Stimulated activated naive B cell treated with anti-CD40 and anti-IgM and Interleukin-4, amounts not matched to agents 10 μg/mL and 1 μg/mL and 100 μg/mL, for 72 hours (primary cell): ENCODE data around the gene LRMDA.

Experiments
- ATAC-seq, 2 donors: fragments of 150-1000 bp; cut with Tn5 transposase; replicated peaks; 2 replicates each; pipeline ENCODE4 v1.10.0; 2021; ENCODE audit warnings: moderate library complexity in 1 of 2
- DNase-seq: peaks from one replicate; pipeline ENCODE4 v3.0.0; 2021
- H3K27ac Mint-ChIP-seq: one replicate; pipeline ENCODE4 v1.8.0; 2022; ENCODE audit warnings: mild to moderate bottlenecking, mixed read lengths
- H3K27me3 Mint-ChIP-seq, 2 donors: one replicate each; pipeline ENCODE4 v1.8.0; 2022; ENCODE audit warnings: mixed read lengths in 2 of 2
- H3K36me3 Mint-ChIP-seq, 2 donors: one replicate each; pipeline ENCODE4 v1.8.0; 2022; ENCODE audit warnings: mixed read lengths in 2 of 2, mild to moderate bottlenecking in 1 of 2
- H3K4me1 Mint-ChIP-seq, 2 donors: one replicate each; pipeline ENCODE4 v1.8.0; 2022; ENCODE audit warnings: mixed read lengths in 2 of 2, mild to moderate bottlenecking in 1 of 2
- H3K4me3 Mint-ChIP-seq, 2 donors: one replicate each; pipeline ENCODE4 v1.8.0; 2022; ENCODE audit warnings: mild to moderate bottlenecking in 2 of 2, mixed read lengths in 2 of 2, moderate library complexity in 1 of 2
- H3K9me3 Mint-ChIP-seq, 2 donors: one replicate each; pipeline ENCODE4 v1.8.0; 2022; ENCODE audit warnings: mixed read lengths in 2 of 2, mild to moderate bottlenecking in 1 of 2

The LRMDA gene

GRCh38 chr10:75859141-75859540 lies 427.7 kb downstream of the LRMDA start:
- Mint-ChIP-seq H3K27ac (no peak overlapping the region), H3K4me3 (no peak overlapping the region), H3K4me1 (no peaks in the 10 kb centered on the region), H3K9me3 (no peaks in the 10 kb centered on the region), H3K27me3 (no peaks in the 10 kb centered on the region), H3K36me3 (no peaks in the 10 kb centered on the region)
- DNase-seq (no peak), ATAC-seq (no peak)

GRCh38 chr10:75860009-75860408 lies 428.6 kb downstream of the LRMDA start:
- no peak overlapping the region for H3K4me3 Mint-ChIP-seq
- H3K36me3 Mint-ChIP-seq: no peaks in the 10 kb centered on the region
- no peaks in the 10 kb centered on the region for H3K9me3 Mint-ChIP-seq
- no peak overlapping the region for H3K27ac Mint-ChIP-seq
- no peaks in the 10 kb centered on the region for H3K4me1 Mint-ChIP-seq
- no peak for ATAC-seq
- H3K27me3 Mint-ChIP-seq: no peaks in the 10 kb centered on the region
- DNase-seq: no peak

GRCh38 chr10:75861582-75861981 lies 430.2 kb downstream of the LRMDA start:
- Mint-ChIP-seq H3K4me1 (no peaks in the 10 kb centered on the region), H3K4me3 (no peak overlapping the region), H3K9me3 (no peaks in the 10 kb centered on the region), H3K27ac (no peak overlapping the region), H3K27me3 (no peaks in the 10 kb centered on the region), H3K36me3 (no peaks in the 10 kb centered on the region)
- DNase-seq (no peak), ATAC-seq (no peak)

DNA sequence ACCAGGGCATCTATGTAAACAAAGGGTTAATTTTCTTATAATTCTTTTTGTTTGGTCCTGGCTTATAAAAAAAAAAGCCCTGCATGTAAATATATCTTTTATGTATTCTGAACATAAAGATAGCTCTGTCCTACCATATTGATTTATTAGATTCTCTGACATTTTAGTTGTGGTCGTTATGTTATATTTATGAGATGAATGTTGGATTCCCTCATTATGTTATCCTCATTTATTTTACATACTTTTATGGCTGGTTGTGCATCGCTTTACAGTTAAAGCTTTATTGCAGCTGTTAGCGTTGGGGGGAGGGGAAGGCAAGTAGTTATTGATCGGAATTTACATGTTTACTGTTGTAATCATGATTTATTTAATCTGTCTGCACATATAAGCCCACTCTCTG lies 431.5 kb downstream of the LRMDA start:
- ATAC-seq: no peak

DNA sequence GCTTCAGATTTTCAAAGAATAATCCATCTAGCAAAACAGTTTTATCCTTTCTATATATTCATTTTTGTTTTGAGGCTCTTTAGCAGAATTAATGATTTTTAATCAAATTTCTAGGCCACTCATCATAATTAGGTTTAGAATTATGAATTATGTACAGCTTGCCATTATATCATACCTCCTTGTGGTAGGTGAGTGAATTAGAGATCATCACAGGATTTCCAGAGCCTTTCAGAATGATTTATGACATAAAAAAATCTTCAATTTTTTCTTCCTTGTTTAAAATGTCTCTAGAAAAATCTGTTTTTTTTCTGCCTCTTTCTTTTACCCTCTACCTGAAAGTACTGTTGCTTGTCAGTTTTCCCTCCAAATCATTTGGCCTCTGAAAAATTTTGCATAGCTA lies 433.3 kb downstream of the LRMDA start:
- Mint-ChIP-seq H3K36me3 (no peaks in the 10 kb centered on the region), H3K9me3 (no peaks in the 10 kb centered on the region)
- no peak for ATAC-seq

More for the DNA sequence above, 431.5 kb downstream of the LRMDA start:
- no peak overlapping the region for H3K27ac Mint-ChIP-seq
- H3K27me3 Mint-ChIP-seq: no peaks in the 10 kb centered on the region
- H3K4me1 Mint-ChIP-seq: no peaks in the 10 kb centered on the region
- no peaks in the 10 kb centered on the region for H3K36me3 Mint-ChIP-seq
- H3K4me3 Mint-ChIP-seq: no peak overlapping the region
- DNase-seq: no peak
- H3K9me3 Mint-ChIP-seq: no peaks in the 10 kb centered on the region

GRCh38 chr10:75865413-75866299 lies 434.2 kb downstream of the LRMDA start:
- Mint-ChIP-seq H3K36me3 (no peaks in the 10 kb centered on the region), H3K27me3 (no peaks in the 10 kb centered on the region), H3K4me1 (no peaks in the 10 kb centered on the region), H3K27ac (no peak overlapping the region), H3K4me3 (no peak overlapping the region), H3K9me3 (no peaks in the 10 kb centered on the region)
- DNase-seq (no peak), ATAC-seq (no peak)

More for the DNA sequence above, 433.3 kb downstream of the LRMDA start:
- no peak for DNase-seq
- no peak overlapping the region for H3K27ac Mint-ChIP-seq
- H3K4me3 Mint-ChIP-seq: no peak overlapping the region
- H3K27me3 Mint-ChIP-seq: no peaks in the 10 kb centered on the region
- H3K4me1 Mint-ChIP-seq: no peaks in the 10 kb centered on the region

DNA sequence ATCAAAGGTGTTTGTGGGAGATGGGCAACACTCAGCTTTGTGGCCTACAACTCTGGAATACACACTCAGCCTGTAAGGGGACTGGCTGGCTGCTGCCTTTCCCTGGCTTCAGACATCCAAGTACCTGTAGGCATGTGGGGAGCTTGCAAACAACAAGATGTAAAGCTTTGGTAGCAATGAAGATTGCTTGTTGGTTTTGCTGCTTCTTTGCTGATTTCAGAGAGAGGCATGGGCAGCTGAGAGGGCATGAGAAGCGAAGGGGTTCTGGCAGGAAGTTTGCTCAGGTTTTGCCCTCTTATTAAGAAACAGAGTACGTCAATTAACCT lies 434.8 kb downstream of the LRMDA start:
- no peak overlapping the region for H3K27ac Mint-ChIP-seq
- H3K4me3 Mint-ChIP-seq: no peak overlapping the region
- no peak for ATAC-seq

GRCh38 chr10:75866731-75867130 lies 435.3 kb downstream of the LRMDA start:
- no peak for ATAC-seq
- H3K36me3 Mint-ChIP-seq: no peaks in the 10 kb centered on the region

More for the DNA sequence above, 434.8 kb downstream of the LRMDA start:
- no peaks in the 10 kb centered on the region for H3K9me3 Mint-ChIP-seq
- H3K36me3 Mint-ChIP-seq: no peaks in the 10 kb centered on the region
- DNase-seq: no peak
- H3K4me1 Mint-ChIP-seq: no peaks in the 10 kb centered on the region
- no peaks in the 10 kb centered on the region for H3K27me3 Mint-ChIP-seq

DNA sequence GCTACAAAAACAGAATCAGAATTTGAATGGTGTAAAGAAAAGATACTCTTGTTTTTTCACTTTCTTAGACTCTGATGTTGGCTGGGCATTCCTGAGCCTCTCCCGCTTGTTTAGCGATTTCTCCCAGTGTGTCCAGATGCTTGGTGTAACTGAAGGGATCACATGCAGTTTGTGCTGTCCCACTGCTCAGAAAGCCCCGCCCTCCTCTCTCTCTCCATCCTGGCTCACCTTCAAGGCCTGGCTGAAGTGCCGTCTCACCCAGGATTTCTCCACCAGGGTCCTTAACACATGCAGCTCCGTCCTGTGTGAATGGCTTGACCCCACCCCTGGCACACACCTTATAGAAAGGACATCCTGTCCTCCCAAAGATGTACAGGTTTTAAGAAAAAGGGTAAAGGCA lies 437.1 kb downstream of the LRMDA start:
- ATAC-seq (no peak), DNase-seq (no peak)
- no peaks in the 10 kb centered on the region for H3K36me3 Mint-ChIP-seq
- H3K9me3 Mint-ChIP-seq: no peaks in the 10 kb centered on the region
- no peaks in the 10 kb centered on the region for H3K27me3 Mint-ChIP-seq
- H3K4me1 Mint-ChIP-seq: no peaks in the 10 kb centered on the region
- H3K4me3 Mint-ChIP-seq: no peak overlapping the region
- no peak overlapping the region for H3K27ac Mint-ChIP-seq

More at GRCh38 chr10:75866731-75867130, 435.3 kb downstream of the LRMDA start:
- H3K9me3 Mint-ChIP-seq: no peaks in the 10 kb centered on the region
- no peak overlapping the region for H3K4me3 Mint-ChIP-seq
- H3K27me3 Mint-ChIP-seq: no peaks in the 10 kb centered on the region
- H3K27ac Mint-ChIP-seq: no peak overlapping the region
- DNase-seq: no peak
- no peaks in the 10 kb centered on the region for H3K4me1 Mint-ChIP-seq

GRCh38 chr10:75870039-75870645 lies 438.7 kb downstream of the LRMDA start:
- Mint-ChIP-seq H3K9me3 (no peaks in the 10 kb centered on the region), H3K27me3 (no peaks in the 10 kb centered on the region), H3K4me3 (no peak overlapping the region), H3K4me1 (no peaks in the 10 kb centered on the region), H3K36me3 (no peaks in the 10 kb centered on the region), H3K27ac (no peak overlapping the region)
- DNase-seq (no peak), ATAC-seq (no peak)

DNA sequence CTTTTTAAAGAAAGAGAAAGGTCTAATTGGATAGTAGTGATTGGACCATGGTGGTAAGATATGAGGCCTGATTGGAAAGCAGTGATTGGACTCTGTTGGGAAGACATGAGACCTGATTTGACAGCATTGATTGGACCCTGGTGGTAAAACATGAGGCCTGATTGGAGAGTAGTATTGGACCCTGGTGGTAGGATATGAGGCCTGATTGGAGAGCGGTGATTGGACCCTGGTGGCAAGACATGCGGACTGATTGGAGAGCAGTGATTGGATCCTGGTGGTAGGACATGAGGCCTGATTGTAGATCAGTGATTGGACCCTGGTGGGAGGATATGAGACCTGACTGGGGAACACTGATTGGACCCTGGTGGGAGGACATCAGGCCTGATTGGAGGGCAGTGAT lies 444.3 kb downstream of the LRMDA start:
- Mint-ChIP-seq H3K9me3 (peaks cover 0 to 5% of the 10 kb centered on the region in 2 donors), H3K27me3 (no peaks in the 10 kb centered on the region), H3K36me3 (no peaks in the 10 kb centered on the region), H3K27ac (no peak overlapping the region), H3K4me3 (no peak overlapping the region), H3K4me1 (no peaks in the 10 kb centered on the region)
- no peak for DNase-seq
- no peak for ATAC-seq

GRCh38 chr10:75876710-75877109 lies 445.3 kb downstream of the LRMDA start:
- Mint-ChIP-seq H3K27ac (no peak overlapping the region), H3K27me3 (no peaks in the 10 kb centered on the region), H3K4me1 (no peaks in the 10 kb centered on the region), H3K4me3 (no peak overlapping the region), H3K9me3 (peaks cover 0 to 5% of the 10 kb centered on the region in 2 donors), H3K36me3 (no peaks in the 10 kb centered on the region)
- DNase-seq: no peak
- ATAC-seq: no peak

DNA sequence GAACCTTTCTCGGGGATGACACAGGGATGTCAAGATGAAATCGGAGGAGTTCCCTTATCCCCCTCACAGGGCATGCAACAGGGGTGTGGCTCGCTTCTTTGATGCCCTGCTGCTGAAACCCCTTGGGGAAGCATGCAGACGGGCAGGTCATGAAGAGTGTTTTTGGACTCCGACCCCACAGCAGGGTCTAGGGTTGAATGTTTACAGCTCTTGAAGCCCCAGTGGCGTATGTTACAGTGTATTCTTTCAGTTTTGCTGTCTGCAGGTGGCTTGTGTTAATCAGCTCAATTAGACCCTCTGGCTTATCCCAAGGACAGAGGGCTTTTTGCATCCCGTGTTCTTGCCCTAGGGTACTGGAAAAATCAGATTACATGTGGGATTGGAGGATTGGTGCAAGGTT lies 446.5 kb downstream of the LRMDA start:
- Mint-ChIP-seq H3K4me1 (no peaks in the 10 kb centered on the region), H3K27me3 (no peaks in the 10 kb centered on the region), H3K36me3 (no peaks in the 10 kb centered on the region), H3K9me3 (peaks cover 0 to 5% of the 10 kb centered on the region in 2 donors), H3K4me3 (no peak overlapping the region), H3K27ac (no peak overlapping the region)
- DNase-seq: no peak
- ATAC-seq: no peak

DNA sequence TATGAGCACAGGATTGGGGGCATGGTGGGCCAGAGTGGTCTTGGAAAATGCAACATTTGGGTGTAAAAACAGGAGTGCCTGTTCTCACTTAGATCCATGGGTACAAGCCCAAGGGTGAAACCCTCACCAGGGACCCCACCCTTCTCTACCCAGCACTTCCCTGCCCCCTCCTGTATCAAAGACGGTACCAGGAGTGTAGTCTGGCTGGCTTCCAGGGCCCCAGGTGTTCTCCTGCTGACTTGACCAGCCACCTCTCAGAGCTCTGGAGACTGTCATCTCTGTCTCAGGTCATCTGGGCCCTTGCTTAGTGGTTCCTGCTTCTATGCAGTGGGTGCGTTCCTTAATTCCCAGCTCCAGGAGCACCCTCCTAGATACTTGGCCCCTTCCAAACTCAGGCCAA lies 447.2 kb downstream of the LRMDA start:
- no peak overlapping the region for H3K27ac Mint-ChIP-seq

GRCh38 chr10:75880031-75880775 lies 448.8 kb downstream of the LRMDA start:
- no peaks in the 10 kb centered on the region for H3K36me3 Mint-ChIP-seq
- no peaks in the 10 kb centered on the region for H3K27me3 Mint-ChIP-seq
- no peaks in the 10 kb centered on the region for H3K4me1 Mint-ChIP-seq
- H3K4me3 Mint-ChIP-seq: no peak overlapping the region
- no peak for ATAC-seq
- peaks cover 0 to 5% of the 10 kb centered on the region in 2 donors for H3K9me3 Mint-ChIP-seq
- H3K27ac Mint-ChIP-seq: no peak overlapping the region
- no peak for DNase-seq

More for the DNA sequence above, 447.2 kb downstream of the LRMDA start:
- Mint-ChIP-seq H3K9me3 (peaks cover 0 to 5% of the 10 kb centered on the region in 2 donors), H3K36me3 (no peaks in the 10 kb centered on the region), H3K27me3 (no peaks in the 10 kb centered on the region), H3K4me1 (no peaks in the 10 kb centered on the region), H3K4me3 (no peak overlapping the region)
- no peak for DNase-seq
- no peak for ATAC-seq
